K562 (cell line): Measurements from ENCODE around the gene IPO13. TPM values are rescaled to one million over a fixed set of nuclear protein-coding genes. Genes with fewer than 3 reads are reported as not detected.

Source experiments
- ADNP ChIP-seq: fragments of 200-800 bp; sonication (Bioruptor generic); IDR thresholded peaks from 2 replicates; pipeline ENCODE4 v1.6.1; 2016; ENCODE audit warnings: missing genetic modification characterization, missing compliant biosample characterization
- BMI1 ChIP-seq: fragments of 150-350 bp; IDR thresholded peaks from 2 replicates; pipeline ENCODE4 v1.6.1; 2014; ENCODE audit warnings: low read length
- CREB1 ChIP-seq, 2 experiments: sonication (generic) in 1 of 2; formaldehyde crosslinking in 1 of 2; IDR thresholded peaks; 2 replicates each; pipeline versions ENCODE4 v1.6.1 to v1.8.0; 2012 to 2022; ENCODE audit warnings: inconsistent platforms in 1 of 2, mild to moderate bottlenecking in 1 of 2, missing genetic modification reagents in 1 of 2, moderate library complexity in 1 of 2
- GABPA ChIP-seq: fragments of 200-800 bp; sonication (Bioruptor generic); conservative IDR thresholded peaks from 2 replicates; pipeline ENCODE4 v1.6.1; 2016; ENCODE audit warnings: low read depth, missing genetic modification characterization, missing compliant biosample characterization
- HEY1 ChIP-seq: fragments of 250-450 bp; sonication (Bioruptor Pico); IDR thresholded peaks from 2 replicates; pipeline ENCODE4 v1.5.0; 2020; ENCODE audit warnings: mild to moderate bottlenecking, moderate library complexity, borderline replicate concordance
- MXI1 ChIP-seq: IDR thresholded peaks from 2 replicates; pipeline ENCODE4 v1.6.1; 2011; ENCODE audit warnings: low read depth, mild to moderate bottlenecking, improper control_type of control experiment, low read length
- SRSF1 ChIP-seq: fragments of 200-400 bp; formaldehyde crosslinking; IDR thresholded peaks from 2 replicates; pipeline ENCODE4 v1.6.1; 2017; ENCODE audit warnings: mild to moderate bottlenecking, low read depth, low read length, moderate library complexity
- TAF9B ChIP-seq: fragments of 450-650 bp; IDR thresholded peaks from 2 replicates; pipeline ENCODE4 v1.6.1; 2018; ENCODE audit warnings: mild to moderate bottlenecking; ENCODE audit not compliant: partially characterized antibody
- TFAM ChIP-seq: fragments of 250-450 bp; sonication (Bioruptor Pico); conservative IDR thresholded peaks from 2 replicates; pipeline ENCODE4 v1.5.0; 2021; ENCODE audit warnings: mild to moderate bottlenecking, moderate library complexity
- ZNF408 ChIP-seq: fragments of 250-450 bp; sonication (Bioruptor Pico); IDR thresholded peaks from 2 replicates; pipeline ENCODE4 v1.4.0; 2020; ENCODE audit warnings: low read depth, mild to moderate bottlenecking, moderate library complexity
- polyA plus RNA-seq, 8 experiments: library from polyadenylated mRNA; depleted of rRNA in 4 of 8; stranded (reverse) in 5 of 8; unstranded in 3 of 8; fragments of >200 nt; fragmentation: Nextera tagmentation in 2 of 8; fragmentation: Illumina TruSeq in 1 of 8; extraction: Ambion mirVana in 2 of 8; extraction: Trizol in 1 of 8; gene quantifications; 2 replicates each; pipeline versions ENCODE4 v1.2.1 to v1.2.3, GENCODE V29; 2011 to 2014; ENCODE audit warnings: inconsistent platforms in 1 of 8, missing spikeins in 1 of 8
- total RNA-seq, 7 experiments: library from RNA; depleted of rRNA in 6 of 7; stranded (reverse); fragments of >200 nt in 6 of 7; fragmentation: Illumina TruSeq in 2 of 7; extraction: Trizol in 2 of 7; gene quantifications; 2 replicates each; pipeline versions ENCODE4 v1.2.1 to v1.2.3, GENCODE V29; 2011 to 2021; ENCODE audit warnings: low replicate concordance in 1 of 7
- TF ChIP-seq, protein P1 (sequence below): fragments of 450-650 bp; IDR thresholded peaks from 2 replicates; pipeline ENCODE4 v1.6.1; 2016; ENCODE audit warnings: mild to moderate bottlenecking, moderate library complexity
- TF ChIP-seq, protein P2 (sequence below): fragments of 450-650 bp; formaldehyde crosslinking; IDR thresholded peaks from 2 replicates; pipeline ENCODE4 v1.4.0; 2022; ENCODE audit warnings: missing genetic modification characterization
- TF ChIP-seq, protein P3 (sequence below): fragments of 450-650 bp; formaldehyde crosslinking; IDR thresholded peaks from 2 replicates; pipeline ENCODE4 v1.4.0; 2022; ENCODE audit warnings: mild to moderate bottlenecking, moderate library complexity

IPO13 gene
- total and polyA plus RNA-seq, 9 of the 15 experiments (the other 6 are each of a cell fraction or from before 2014, with no cell fraction given) = 7.0 to 30.8 (median 16.2) TPM

DNA sequence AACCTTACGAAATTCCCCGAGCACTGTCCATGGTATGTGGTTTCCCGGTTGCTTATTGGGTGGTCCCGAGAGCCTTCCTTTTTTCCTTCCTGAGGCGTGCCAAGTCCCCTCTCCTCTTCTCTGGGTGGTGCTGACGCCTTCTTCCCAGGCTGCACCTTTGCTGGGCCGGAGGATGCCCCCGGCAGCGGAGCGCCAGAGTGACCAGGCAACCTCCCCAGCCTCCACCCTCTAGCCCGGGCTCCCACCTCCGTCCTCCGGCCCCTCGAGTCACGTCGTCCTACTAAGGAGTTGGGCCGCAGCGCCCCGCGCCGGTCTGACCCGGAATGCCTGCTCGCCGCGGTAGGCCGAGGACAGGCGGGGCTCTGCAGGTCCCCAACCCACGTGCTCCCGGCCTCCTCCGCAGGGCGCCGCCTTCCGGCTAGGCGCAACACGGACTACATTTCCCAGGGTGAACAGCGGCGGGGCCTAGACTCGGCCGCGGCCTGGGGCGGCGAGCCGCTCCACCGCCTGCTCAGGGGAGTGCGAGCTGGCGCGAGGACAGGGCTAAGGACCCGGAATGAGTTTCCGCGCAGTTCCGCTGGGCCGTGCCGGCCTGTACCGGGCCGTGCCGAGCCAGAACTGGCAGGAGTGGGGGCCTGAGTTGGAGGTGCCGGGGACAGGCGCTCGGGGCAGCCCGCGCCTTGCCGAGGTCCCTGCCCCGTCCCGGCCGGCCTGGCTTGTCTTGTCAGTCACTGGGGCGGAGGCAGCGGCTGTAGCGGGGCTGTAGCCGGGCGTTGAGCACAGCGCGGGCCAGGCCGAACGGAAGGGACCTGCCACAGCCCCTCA is at the start of gene IPO13 (continued):
- TF ChIP-seq, protein P1, sequence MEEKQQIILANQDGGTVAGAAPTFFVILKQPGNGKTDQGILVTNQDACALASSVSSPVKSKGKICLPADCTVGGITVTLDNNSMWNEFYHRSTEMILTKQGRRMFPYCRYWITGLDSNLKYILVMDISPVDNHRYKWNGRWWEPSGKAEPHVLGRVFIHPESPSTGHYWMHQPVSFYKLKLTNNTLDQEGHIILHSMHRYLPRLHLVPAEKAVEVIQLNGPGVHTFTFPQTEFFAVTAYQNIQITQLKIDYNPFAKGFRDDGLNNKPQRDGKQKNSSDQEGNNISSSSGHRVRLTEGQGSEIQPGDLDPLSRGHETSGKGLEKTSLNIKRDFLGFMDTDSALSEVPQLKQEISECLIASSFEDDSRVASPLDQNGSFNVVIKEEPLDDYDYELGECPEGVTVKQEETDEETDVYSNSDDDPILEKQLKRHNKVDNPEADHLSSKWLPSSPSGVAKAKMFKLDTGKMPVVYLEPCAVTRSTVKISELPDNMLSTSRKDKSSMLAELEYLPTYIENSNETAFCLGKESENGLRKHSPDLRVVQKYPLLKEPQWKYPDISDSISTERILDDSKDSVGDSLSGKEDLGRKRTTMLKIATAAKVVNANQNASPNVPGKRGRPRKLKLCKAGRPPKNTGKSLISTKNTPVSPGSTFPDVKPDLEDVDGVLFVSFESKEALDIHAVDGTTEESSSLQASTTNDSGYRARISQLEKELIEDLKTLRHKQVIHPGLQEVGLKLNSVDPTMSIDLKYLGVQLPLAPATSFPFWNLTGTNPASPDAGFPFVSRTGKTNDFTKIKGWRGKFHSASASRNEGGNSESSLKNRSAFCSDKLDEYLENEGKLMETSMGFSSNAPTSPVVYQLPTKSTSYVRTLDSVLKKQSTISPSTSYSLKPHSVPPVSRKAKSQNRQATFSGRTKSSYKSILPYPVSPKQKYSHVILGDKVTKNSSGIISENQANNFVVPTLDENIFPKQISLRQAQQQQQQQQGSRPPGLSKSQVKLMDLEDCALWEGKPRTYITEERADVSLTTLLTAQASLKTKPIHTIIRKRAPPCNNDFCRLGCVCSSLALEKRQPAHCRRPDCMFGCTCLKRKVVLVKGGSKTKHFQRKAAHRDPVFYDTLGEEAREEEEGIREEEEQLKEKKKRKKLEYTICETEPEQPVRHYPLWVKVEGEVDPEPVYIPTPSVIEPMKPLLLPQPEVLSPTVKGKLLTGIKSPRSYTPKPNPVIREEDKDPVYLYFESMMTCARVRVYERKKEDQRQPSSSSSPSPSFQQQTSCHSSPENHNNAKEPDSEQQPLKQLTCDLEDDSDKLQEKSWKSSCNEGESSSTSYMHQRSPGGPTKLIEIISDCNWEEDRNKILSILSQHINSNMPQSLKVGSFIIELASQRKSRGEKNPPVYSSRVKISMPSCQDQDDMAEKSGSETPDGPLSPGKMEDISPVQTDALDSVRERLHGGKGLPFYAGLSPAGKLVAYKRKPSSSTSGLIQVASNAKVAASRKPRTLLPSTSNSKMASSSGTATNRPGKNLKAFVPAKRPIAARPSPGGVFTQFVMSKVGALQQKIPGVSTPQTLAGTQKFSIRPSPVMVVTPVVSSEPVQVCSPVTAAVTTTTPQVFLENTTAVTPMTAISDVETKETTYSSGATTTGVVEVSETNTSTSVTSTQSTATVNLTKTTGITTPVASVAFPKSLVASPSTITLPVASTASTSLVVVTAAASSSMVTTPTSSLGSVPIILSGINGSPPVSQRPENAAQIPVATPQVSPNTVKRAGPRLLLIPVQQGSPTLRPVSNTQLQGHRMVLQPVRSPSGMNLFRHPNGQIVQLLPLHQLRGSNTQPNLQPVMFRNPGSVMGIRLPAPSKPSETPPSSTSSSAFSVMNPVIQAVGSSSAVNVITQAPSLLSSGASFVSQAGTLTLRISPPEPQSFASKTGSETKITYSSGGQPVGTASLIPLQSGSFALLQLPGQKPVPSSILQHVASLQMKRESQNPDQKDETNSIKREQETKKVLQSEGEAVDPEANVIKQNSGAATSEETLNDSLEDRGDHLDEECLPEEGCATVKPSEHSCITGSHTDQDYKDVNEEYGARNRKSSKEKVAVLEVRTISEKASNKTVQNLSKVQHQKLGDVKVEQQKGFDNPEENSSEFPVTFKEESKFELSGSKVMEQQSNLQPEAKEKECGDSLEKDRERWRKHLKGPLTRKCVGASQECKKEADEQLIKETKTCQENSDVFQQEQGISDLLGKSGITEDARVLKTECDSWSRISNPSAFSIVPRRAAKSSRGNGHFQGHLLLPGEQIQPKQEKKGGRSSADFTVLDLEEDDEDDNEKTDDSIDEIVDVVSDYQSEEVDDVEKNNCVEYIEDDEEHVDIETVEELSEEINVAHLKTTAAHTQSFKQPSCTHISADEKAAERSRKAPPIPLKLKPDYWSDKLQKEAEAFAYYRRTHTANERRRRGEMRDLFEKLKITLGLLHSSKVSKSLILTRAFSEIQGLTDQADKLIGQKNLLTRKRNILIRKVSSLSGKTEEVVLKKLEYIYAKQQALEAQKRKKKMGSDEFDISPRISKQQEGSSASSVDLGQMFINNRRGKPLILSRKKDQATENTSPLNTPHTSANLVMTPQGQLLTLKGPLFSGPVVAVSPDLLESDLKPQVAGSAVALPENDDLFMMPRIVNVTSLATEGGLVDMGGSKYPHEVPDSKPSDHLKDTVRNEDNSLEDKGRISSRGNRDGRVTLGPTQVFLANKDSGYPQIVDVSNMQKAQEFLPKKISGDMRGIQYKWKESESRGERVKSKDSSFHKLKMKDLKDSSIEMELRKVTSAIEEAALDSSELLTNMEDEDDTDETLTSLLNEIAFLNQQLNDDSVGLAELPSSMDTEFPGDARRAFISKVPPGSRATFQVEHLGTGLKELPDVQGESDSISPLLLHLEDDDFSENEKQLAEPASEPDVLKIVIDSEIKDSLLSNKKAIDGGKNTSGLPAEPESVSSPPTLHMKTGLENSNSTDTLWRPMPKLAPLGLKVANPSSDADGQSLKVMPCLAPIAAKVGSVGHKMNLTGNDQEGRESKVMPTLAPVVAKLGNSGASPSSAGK = peak; percentile 84
- TF ChIP-seq, protein P2, sequence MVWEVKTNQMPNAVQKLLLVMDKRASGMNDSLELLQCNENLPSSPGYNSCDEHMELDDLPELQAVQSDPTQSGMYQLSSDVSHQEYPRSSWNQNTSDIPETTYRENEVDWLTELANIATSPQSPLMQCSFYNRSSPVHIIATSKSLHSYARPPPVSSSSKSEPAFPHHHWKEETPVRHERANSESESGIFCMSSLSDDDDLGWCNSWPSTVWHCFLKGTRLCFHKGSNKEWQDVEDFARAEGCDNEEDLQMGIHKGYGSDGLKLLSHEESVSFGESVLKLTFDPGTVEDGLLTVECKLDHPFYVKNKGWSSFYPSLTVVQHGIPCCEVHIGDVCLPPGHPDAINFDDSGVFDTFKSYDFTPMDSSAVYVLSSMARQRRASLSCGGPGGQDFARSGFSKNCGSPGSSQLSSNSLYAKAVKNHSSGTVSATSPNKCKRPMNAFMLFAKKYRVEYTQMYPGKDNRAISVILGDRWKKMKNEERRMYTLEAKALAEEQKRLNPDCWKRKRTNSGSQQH = peak; percentile 62; the same call in 1 of the 2 replicates
- TF ChIP-seq CREB1 (IDR thresholded peaks at IDR 0.05) (peak; percentile 80; the same call in 1 of the 2 replicates), CREB1 (CRISPR knock-in tag; IDR thresholded peaks at IDR 0.05) (peak; percentile 90), MXI1 (peak; percentile 94), BMI1 (no peak), SRSF1 (no peak), ADNP (no peak; the same call in 1 of the 2 replicates), ZNF408 (CRISPR knock-in tag) (no peak), GABPA (tag) (peak; percentile 85), TAF9B (no peak), TFAM (CRISPR knock-in tag) (no peak), HEY1 (CRISPR knock-in tag) (no peak)
- TF ChIP-seq, protein P3, sequence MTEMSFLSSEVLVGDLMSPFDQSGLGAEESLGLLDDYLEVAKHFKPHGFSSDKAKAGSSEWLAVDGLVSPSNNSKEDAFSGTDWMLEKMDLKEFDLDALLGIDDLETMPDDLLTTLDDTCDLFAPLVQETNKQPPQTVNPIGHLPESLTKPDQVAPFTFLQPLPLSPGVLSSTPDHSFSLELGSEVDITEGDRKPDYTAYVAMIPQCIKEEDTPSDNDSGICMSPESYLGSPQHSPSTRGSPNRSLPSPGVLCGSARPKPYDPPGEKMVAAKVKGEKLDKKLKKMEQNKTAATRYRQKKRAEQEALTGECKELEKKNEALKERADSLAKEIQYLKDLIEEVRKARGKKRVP (CRISPR knock-in tag) = 0 out of 2 replicates have a peak, but pooled peaks have one; percentile 56
